HEK293 (cell line): Measurements from ENCODE around the gene SMARCD3.
A peak's percentile ranks its signal among the peaks of the same experiment; 100 is the strongest.

Experiments used
- CTCF ChIA-PET: fragments of 350-600 bp; formaldehyde crosslinking; extraction: SDS; loops from one replicate; lab custom pipeline; 2021; ENCODE audit warnings: antibody characterized with exemption; lab: Yijun Ruan, JAX
- POLR2A ChIA-PET: fragments of 300-600 bp; formaldehyde crosslinking; extraction: SDS; loops from one replicate; lab custom pipeline; 2020; ENCODE audit warnings: antibody characterized with exemption, inconsistent platforms; lab: Yijun Ruan, JAX
- H3K27ac ChIP-seq: fragments of 200-500 bp; sonication (Bioruptor generic); 2 replicates; pipeline ENCODE4 v1.5.1; 2014; ENCODE audit warnings: low read depth, low read length, control low read depth, inconsistent platforms; ENCODE audit errors: extremely low read depth
- H3K36me3 ChIP-seq, 2 experiments: fragments of 200-500 bp in 1 of 2; sonication (Bioruptor generic) in 1 of 2; 1 replicate in 1 of 2; 2 replicates in 1 of 2; pipeline ENCODE4 v1.5.1; 2014 to 2017; ENCODE audit warnings: inconsistent platforms in 2 of 2, low read length in 2 of 2; ENCODE audit not compliant: control insufficient read depth in 2 of 2, insufficient read depth in 1 of 2
- H3K4me1 ChIP-seq: fragments of 200-500 bp; sonication (Bioruptor generic); 2 replicates; pipeline ENCODE4 v1.5.1; 2014; ENCODE audit warnings: mild to moderate bottlenecking, low read length, inconsistent platforms; ENCODE audit not compliant: control insufficient read depth, insufficient read depth
- H3K4me3 ChIP-seq: 2 replicates; pipeline ENCODE4 v1.5.1; 2011; ENCODE audit warnings: low read depth, mild to moderate bottlenecking, control low read depth, low read length, moderate library complexity
- H3K9me3 ChIP-seq: fragments of 200-500 bp; sonication (Bioruptor generic); 2 replicates; pipeline ENCODE4 v1.5.1; 2014; ENCODE audit warnings: low read depth, low read length, inconsistent platforms; ENCODE audit not compliant: control insufficient read depth, insufficient read depth
- BCL11A ChIP-seq: fragments of 450-650 bp; formaldehyde crosslinking; IDR thresholded peaks from 2 replicates; pipeline ENCODE4 v1.5.1; 2016; ENCODE audit warnings: low read depth, missing biosample characterization, missing genetic modification characterization
- GLIS1 ChIP-seq: fragments of 450-650 bp; formaldehyde crosslinking; IDR thresholded peaks from 2 replicates; pipeline ENCODE4 v1.5.1; 2016; ENCODE audit warnings: missing biosample characterization, missing genetic modification characterization
- GLIS2 ChIP-seq: fragments of 450-650 bp; formaldehyde crosslinking; IDR thresholded peaks from 2 replicates; pipeline ENCODE4 v1.5.1; 2016; ENCODE audit warnings: missing biosample characterization, missing genetic modification characterization
- KLF1 ChIP-seq: fragments of 450-650 bp; formaldehyde crosslinking; IDR thresholded peaks from 2 replicates; pipeline ENCODE4 v1.5.1; 2016; ENCODE audit warnings: missing biosample characterization, missing genetic modification characterization
- KLF10 ChIP-seq: fragments of 450-650 bp; IDR thresholded peaks from 2 replicates; pipeline ENCODE4 v1.5.1; 2018; ENCODE audit warnings: missing biosample characterization, mild to moderate bottlenecking, missing genetic modification characterization
- KLF9 ChIP-seq: fragments of 450-650 bp; formaldehyde crosslinking; IDR thresholded peaks from 2 replicates; pipeline ENCODE4 v1.5.1; 2016; ENCODE audit warnings: missing biosample characterization, missing genetic modification characterization, low read depth
- MZF1 ChIP-seq: fragments of 450-650 bp; formaldehyde crosslinking; IDR thresholded peaks from 2 replicates; pipeline ENCODE4 v1.5.1; 2017; ENCODE audit warnings: missing biosample characterization, missing genetic modification characterization, borderline replicate concordance
- ZBTB20 ChIP-seq: fragments of 450-650 bp; formaldehyde crosslinking; IDR thresholded peaks from 2 replicates; pipeline ENCODE4 v1.5.1; 2016; ENCODE audit warnings: missing biosample characterization, missing genetic modification characterization
- ZBTB8A ChIP-seq: fragments of 450-650 bp; formaldehyde crosslinking; IDR thresholded peaks from 2 replicates; pipeline ENCODE4 v1.5.1; 2016; ENCODE audit warnings: missing biosample characterization, missing genetic modification characterization
- ZFP37 ChIP-seq: fragments of 450-650 bp; formaldehyde crosslinking; IDR thresholded peaks from 2 replicates; pipeline ENCODE4 v1.5.1; 2016; ENCODE audit warnings: missing biosample characterization, missing genetic modification characterization
- ZNF184 ChIP-seq: fragments of 450-650 bp; IDR thresholded peaks from 2 replicates; pipeline ENCODE4 v1.5.1; 2018; ENCODE audit warnings: missing biosample characterization, mild to moderate bottlenecking, missing genetic modification characterization
- ZNF202 ChIP-seq: fragments of 450-650 bp; formaldehyde crosslinking; IDR thresholded peaks from 2 replicates; pipeline ENCODE4 v1.5.1; 2016; ENCODE audit warnings: missing biosample characterization, missing genetic modification characterization, borderline replicate concordance
- ZNF274 ChIP-seq, 2 experiments: fragments of 200-500 bp in 1 of 2; fragments of 450-650 bp in 1 of 2; sonication (Bioruptor generic) in 1 of 2; formaldehyde crosslinking in 1 of 2; IDR thresholded peaks; 2 replicates each; pipeline versions ENCODE4 v1.5.1 to v1.6.1; 2014 to 2016; ENCODE audit warnings: borderline replicate concordance in 1 of 2, inconsistent platforms in 1 of 2, low read length in 1 of 2, missing biosample characterization in 1 of 2, missing genetic modification characterization in 1 of 2
- ZNF302 ChIP-seq: fragments of 450-650 bp; formaldehyde crosslinking; IDR thresholded peaks from 2 replicates; pipeline ENCODE4 v1.5.1; 2016; ENCODE audit warnings: missing biosample characterization, missing genetic modification characterization, low read depth
- ZNF324 ChIP-seq: fragments of 450-650 bp; formaldehyde crosslinking; IDR thresholded peaks from 2 replicates; pipeline ENCODE4 v1.5.1; 2016; ENCODE audit warnings: missing biosample characterization, missing genetic modification characterization
- ZNF335 ChIP-seq: fragments of 450-650 bp; formaldehyde crosslinking; conservative IDR thresholded peaks from 2 replicates; pipeline ENCODE4 v1.5.1; 2016; ENCODE audit warnings: missing biosample characterization, missing genetic modification characterization
- ZNF560 ChIP-seq: fragments of 450-650 bp; formaldehyde crosslinking; IDR thresholded peaks from 2 replicates; pipeline ENCODE4 v1.5.1; 2017; ENCODE audit warnings: missing biosample characterization, missing genetic modification characterization, borderline replicate concordance
- ZNF561 ChIP-seq: fragments of 450-650 bp; IDR thresholded peaks from 2 replicates; pipeline ENCODE4 v1.5.1; 2018; ENCODE audit warnings: missing biosample characterization, missing genetic modification characterization, borderline replicate concordance
- ZNF600 ChIP-seq: fragments of 450-650 bp; formaldehyde crosslinking; IDR thresholded peaks from 2 replicates; pipeline ENCODE4 v1.5.1; 2016; ENCODE audit warnings: missing biosample characterization, missing genetic modification characterization
- TF ChIP-seq, protein P1 (sequence below): fragments of 450-650 bp; formaldehyde crosslinking; IDR thresholded peaks from 2 replicates; pipeline ENCODE4 v1.5.1; 2016; ENCODE audit warnings: missing biosample characterization, missing genetic modification characterization
- TF ChIP-seq, protein P2 (sequence below): fragments of 450-650 bp; formaldehyde crosslinking; optimal IDR thresholded peaks from 2 replicates; pipeline ENCODE3; 2016; ENCODE audit warnings: missing biosample characterization, mild to moderate bottlenecking, missing genetic modification characterization

SMARCD3 gene

DNA sequence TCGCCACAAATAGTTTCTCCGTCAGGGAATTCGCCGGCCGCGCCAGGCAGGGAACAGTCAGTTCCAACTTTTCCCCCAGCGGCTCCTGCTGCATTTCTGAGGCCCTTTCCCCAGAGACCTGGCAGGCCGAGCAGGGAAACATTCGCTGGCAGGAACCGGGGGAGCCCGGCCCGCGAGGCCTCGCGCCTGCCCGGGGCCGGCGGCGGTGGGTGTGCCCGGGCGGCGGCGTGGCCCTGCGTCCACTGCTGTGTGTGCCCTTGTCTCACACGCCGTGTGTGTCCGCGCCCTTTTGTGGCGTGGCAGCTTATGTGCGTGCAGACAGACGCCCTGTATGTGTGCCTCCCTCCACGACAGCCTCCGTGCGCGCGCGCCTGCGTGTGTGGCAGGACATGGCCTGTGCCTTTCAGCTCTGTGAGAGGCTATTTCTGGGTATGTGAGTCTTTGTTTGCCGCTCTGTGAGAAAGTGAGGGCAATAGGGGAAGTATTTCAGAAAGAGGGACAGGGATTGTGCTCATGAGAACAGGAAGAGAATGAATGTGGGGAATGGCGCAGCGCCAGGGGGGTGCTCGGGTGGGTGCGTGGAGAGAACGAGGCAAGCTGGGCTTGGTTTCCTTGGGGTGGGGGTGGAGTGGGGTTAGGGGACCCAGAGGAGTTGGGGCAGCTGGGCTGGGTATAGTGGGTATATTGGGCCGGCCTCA is 689 bp upstream of the SMARCD3 start:
- Histone ChIP-seq H3K4me1 (peaks cover 3% of the 10 kb centered on the region; the same call in 1 of the 2 replicates), H3K9me3 (no peaks in the 10 kb centered on the region), H3K27ac (peak overlapping the region; percentile 50; the same call in 1 of the 2 replicates), H3K36me3 (no peaks in the 10 kb centered on the region), H3K4me3 (peak overlapping the region; percentile 30)
- POLR2A ChIA-PET = interaction anchor here (0.7 kb wide), 1 partner anchor 55 kb away, joined by 4 read pairs; no protein-coding TSS in a partner anchor
- TF ChIP-seq, protein P1, sequence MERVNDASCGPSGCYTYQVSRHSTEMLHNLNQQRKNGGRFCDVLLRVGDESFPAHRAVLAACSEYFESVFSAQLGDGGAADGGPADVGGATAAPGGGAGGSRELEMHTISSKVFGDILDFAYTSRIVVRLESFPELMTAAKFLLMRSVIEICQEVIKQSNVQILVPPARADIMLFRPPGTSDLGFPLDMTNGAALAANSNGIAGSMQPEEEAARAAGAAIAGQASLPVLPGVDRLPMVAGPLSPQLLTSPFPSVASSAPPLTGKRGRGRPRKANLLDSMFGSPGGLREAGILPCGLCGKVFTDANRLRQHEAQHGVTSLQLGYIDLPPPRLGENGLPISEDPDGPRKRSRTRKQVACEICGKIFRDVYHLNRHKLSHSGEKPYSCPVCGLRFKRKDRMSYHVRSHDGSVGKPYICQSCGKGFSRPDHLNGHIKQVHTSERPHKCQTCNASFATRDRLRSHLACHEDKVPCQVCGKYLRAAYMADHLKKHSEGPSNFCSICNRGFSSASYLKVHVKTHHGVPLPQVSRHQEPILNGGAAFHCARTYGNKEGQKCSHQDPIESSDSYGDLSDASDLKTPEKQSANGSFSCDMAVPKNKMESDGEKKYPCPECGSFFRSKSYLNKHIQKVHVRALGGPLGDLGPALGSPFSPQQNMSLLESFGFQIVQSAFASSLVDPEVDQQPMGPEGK (tag by site-specific recombination) = peak; percentile 54
- TF ChIP-seq ZNF274 (IDR thresholded peaks at IDR 0.05; ENCODE audit: low read length) = no peak
- no peak for TF ChIP-seq ZNF274 (tag by site-specific recombination; IDR thresholded peaks at IDR 0.05; ENCODE audit: borderline replicate concordance)
- peak; percentile 52 for TF ChIP-seq KLF1 (tag by site-specific recombination)
- TF ChIP-seq KLF10 (tag by site-specific recombination) = peak; percentile 18; the same call in 1 of the 2 replicates
- TF ChIP-seq ZNF335 (tag by site-specific recombination) = peak; percentile 69
- TF ChIP-seq, protein P2, sequence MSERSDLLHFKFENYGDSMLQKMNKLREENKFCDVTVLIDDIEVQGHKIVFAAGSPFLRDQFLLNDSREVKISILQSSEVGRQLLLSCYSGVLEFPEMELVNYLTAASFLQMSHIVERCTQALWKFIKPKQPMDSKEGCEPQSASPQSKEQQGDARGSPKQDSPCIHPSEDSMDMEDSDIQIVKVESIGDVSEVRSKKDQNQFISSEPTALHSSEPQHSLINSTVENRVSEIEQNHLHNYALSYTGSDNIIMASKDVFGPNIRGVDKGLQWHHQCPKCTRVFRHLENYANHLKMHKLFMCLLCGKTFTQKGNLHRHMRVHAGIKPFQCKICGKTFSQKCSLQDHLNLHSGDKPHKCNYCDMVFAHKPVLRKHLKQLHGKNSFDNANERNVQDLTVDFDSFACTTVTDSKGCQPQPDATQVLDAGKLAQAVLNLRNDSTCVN (tag by site-specific recombination) = peak; percentile 63
- TF ChIP-seq ZNF324 = no peak
- TF ChIP-seq ZFP37 = no peak
- TF ChIP-seq GLIS2 = peak; percentile 50
- TF ChIP-seq ZNF600 = peak; percentile 71
- no peak for TF ChIP-seq MZF1 (tag by site-specific recombination)
- peak; percentile 69; the same call in 1 of the 2 replicates for TF ChIP-seq GLIS1 (tag by site-specific recombination)
- no peak for TF ChIP-seq BCL11A (tag by site-specific recombination)
- TF ChIP-seq ZBTB20 (tag by site-specific recombination) = peak; percentile 46; the same call in 1 of the 2 replicates
- TF ChIP-seq ZNF560 (tag by site-specific recombination) = no peak
- 0 out of 2 replicates have a peak, but pooled peaks have one; percentile 26 for TF ChIP-seq ZNF561 (tag by site-specific recombination)
- peak; percentile 78 for TF ChIP-seq ZBTB8A (tag by site-specific recombination)
- TF ChIP-seq ZNF184 = no peak
- TF ChIP-seq ZNF202 (tag by site-specific recombination) = no peak
- no peak for TF ChIP-seq ZNF302 (tag by site-specific recombination)
- TF ChIP-seq KLF9 = peak; percentile 27; the same call in 1 of the 2 replicates
- CTCF ChIA-PET = no interaction called here
